NCI-H2196 treated with DMSO at 0.1 percent for 48 hours (cell line): Measurements from ENCODE around the gene RRP9.
"Not testable (repeated sequence)": the region's sequence is repeated elsewhere in the genome, so short reads cannot be mapped to it uniquely, and the experiment has no call there.

Experiments used
- DNase-seq: peaks from one replicate; lab custom pipeline; 2025; ENCODE audit not compliant: unreplicated experiment; lab: John Stamatoyannopoulos, UW

The RRP9 gene

DNA sequence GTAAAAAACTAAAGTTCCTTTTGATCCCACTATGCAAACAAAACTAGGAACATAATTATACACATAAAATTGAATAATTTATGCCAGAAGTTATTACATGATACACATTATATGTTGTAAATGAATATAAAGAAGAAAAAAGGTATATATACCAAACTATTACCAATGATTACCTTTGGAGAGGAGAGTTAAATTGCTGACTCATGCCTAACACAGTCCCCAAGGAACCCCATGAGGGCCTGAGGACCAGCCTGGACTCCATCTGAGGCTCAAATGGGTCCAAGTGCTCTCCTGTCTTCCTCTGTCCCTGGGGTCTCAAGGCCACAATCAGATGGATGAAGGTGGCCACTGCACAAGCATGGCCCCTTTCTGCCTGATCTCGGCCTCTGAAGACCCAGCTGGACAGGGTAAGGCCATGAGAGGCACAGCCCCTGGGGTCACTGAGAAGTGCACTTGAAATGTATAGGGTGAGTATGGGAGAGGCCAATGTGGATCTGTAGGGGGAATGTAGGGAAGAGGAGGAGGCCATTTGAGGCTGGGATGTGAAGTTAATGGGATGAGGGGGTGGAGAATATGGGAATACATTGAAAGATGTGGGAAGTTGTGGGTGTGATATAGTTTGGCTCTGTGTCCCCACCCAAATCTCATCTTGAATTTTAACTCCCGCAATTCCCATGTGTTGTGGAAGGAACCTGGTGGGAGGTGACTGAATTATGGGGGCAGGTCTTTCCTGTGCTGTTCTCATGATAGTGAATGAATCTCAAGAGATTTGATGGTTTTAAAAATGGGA, 37.5 kb downstream of the RRP9 start:
- DNase-seq: no peak

DNA sequence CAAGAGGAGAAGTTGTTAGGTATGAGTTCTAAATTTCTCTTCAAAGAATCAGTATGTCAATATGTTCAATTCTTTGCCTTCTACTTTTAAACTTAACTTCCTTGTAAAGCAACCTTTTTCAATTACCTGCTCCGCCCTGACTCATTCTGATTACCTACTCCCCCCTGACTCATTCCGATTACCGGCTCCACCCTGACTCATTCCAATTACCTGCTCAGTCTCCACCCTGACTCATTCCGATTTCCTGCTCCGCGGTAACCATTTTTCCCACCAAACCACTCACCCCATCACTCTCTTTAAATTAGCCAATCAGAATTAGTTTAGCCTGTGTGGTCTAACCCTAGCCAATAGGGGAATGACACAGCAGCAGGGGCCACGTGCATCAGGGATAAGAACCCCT, 39.3 kb downstream of the RRP9 start:
- not testable (repeated sequence) for DNase-seq

DNA sequence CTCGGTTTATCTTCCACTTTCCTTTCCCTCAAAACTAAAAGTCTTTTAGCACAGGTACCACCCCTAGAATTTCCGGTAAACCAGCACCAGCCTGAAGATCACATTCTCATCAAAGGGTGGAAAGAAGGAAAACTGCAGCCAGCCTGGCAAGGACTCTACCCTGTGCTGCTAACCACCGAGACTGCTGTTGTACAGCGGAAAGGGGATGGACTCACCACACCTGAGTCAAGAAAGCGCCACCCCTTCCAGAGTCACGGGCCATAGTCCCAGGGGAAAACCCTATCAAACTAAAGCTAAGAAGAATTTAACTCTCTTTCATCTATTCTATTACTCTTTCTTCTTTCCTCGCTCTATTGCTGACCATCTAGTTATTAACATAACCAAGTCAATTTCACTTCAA, 41.7 kb downstream of the RRP9 start:
- DNase-seq: not testable (repeated sequence)

DNA sequence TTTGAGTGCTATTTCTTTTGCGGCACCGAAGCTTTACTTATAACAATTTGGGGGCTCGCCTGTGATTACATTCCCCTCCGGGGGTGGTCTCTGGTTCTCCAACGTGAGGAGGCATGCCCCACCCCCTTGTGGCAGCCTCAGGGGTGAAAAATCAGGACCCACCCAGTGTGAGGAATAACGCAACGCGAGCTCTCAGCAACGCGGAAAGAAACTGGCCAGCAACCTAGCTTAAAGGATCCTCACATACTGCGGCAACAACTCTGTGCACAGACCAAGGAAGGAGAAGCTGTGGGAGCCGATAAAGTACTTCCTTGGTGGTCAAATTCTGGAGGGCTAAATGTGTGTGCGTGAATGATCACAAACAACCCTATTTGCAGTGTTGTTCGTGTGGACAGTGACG, 44.3 kb downstream of the RRP9 start:
- no peak for DNase-seq

DNA sequence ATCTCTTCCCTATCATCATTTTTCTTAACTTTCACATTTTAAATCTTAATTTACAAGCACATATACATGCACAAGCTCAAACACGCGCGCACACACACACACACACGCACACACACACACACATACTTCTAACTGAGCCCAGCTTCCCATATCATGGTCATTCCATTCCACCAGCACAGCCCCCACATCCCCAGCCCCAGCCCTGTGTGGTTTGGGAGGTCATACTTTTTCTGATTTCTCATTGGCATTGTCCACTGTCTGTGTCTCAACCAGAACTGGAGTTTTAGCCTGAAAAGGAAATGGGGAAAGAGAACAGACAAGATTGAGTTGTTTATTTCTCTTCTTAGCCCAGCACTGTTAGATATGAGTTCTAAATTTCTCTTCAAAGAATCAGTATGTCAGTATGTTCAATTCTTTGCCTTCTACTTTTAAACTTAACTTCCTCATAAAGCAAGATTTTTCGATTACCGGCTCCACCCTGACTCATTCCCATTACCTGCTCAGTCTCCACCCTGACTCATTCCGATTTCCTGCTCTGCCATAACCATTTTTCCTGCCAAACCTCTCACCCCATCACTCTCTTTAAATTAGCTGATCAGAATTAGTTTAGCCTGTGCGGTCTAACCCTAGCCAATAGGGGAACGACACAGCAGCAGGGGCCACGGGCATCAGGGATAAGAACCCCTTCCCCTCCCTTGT, 44.9 kb downstream of the RRP9 start:
- no peak for DNase-seq

DNA sequence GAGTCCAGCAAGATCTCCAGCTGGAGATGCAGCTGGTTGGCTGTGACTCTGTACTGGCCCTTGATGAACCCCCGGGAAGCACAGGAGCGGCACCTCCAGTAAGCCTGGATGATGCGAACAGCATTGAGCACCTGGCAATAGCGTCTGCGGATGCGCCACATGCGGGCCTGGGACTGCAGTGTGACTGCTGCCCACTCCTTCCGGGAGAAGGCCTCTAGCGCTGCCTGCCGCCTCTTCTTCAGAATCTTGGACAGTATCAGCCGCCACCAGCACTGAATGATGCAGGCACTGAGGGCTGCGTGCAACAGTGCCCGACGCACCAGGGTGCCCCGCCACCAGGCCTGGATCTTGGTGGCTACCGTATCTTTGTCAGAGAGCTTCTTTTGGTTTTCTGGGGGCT, 46.8 kb downstream of the RRP9 start:
- no peak for DNase-seq

DNA sequence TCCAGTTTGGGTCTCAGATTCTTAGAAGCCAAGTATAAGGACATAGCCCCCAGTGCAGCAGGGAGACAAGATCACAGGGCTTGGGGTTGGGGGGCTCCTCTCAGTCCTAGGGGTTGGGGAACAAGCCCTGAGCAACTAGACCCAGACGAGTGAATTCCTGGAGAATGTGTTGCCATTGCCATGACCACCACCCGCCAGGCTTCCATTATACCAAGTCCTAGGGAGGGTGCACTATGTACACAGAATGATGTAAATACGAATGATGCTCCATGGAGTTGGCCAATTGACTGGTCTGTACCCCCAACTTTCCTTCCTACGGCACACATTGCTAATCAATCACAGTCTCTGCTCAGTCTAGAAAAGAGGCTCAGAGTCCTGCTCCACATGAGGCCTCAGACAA, 47.3 kb downstream of the RRP9 start:
- DNase-seq: no peak

DNA sequence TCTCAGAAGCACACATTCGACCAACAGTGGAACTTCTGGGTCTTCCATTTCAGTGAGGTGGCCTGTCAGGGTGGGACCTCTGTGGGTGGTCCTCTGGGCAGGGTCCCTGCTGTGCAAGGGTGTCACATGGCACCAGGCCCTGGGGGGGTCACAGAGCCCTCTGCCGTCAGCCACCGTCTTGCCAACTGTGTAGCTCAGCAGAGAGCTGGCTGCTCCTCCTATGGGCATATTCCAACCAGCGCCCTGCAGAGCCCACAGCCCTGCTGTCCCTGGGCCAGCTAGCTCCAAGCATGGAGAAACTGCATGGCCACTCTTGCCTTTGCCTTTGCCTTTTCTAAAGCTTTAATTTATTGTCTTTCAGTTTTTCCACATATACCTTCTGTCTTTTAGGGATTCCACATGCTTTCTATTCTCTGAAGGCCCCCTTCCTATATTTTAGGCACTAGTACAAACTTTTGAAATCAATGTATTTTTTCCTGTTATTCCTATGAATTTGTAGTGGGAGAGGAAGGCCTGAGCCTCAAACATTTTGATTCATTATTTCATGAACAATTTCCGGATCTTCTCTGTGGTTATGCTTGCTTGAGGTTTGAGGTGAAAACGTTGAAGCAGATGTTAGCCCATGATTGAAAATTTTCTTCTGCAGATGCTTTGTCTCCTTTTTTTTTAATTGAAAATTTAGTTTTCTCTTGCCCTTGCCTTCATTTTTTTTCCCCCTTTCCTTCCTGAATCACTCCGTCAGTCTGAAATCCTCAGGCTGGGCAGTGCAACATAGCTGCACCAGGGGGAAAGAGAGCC, 50.3 kb downstream of the RRP9 start:
- DNase-seq: no peak

DNA sequence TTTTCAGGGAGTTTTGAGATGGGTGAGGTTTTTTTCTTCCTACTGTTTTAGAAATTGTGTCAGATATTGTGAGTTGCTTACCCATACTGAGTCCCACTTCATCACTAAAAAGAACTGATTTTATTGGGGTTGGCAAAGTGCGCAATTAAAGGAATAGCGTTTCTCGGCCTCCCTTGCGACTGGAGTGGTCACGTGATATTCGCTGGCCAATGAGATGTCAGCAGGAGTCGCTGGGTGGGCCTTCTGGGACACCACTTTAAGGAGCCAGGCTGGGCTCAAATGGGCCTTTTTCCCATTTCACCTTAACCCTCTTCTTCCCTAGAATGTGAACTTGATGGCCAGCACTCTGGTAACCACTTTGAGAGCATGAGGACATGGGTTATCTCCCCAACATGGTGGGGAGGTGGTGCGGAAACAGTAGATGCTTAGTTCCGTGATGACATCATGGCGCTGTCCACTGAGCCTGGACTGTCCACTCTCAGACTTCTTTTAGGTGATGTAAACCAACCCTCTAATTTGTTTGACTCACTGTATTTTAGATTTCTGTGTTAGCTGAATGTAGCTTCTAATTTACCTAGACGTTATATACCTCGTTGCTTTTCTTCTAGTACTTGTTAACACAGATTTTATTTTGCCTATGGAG, 53.1 kb downstream of the RRP9 start:
- no peak for DNase-seq

DNA sequence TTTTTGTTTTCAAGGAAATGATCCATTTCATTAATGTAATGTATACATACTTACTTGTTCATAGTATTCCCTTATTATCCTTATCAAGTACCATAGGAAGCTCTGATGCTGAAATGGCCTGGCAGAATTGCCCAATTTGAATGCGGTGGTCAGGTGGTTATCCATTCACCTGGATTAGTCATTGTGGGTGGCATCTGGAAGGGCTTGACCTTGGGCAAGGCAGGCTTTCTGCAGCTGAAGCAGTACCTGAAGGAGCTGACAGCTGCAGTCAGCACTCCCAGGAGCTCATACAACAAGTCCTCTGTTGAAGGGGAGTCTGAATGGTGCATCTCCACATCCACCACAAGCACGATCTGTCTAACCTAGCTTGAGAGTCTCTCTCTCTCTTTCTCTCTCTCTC, 54.1 kb downstream of the RRP9 start:
- no peak for DNase-seq

DNA sequence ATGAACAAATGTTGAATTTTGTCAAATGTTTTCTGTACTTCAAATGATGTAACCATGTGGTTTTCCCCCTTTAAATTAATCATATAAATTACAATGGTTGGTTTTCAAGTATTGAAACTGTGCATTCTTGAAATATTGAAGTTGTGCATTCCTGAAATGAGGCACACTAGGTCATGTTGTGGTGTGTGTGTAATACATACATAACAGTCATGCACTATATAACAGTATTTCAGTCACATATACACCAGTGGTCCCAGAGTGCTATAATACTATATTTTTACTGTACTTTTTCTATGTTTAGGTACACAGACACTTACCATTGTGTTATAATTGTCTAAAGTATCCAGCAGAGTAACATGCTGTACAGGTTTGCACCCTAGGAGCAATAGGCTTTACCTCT, 55.3 kb downstream of the RRP9 start:
- no peak for DNase-seq
